Lower lobe of right lung (tissue), 2 donors: ENCODE data around the gene KIR3DL3. TPM values are rescaled to one million over a fixed set of nuclear protein-coding genes. Genes with fewer than 3 reads are reported as not detected.
"Not testable (repeated sequence)": the region's sequence is repeated elsewhere in the genome, so short reads cannot be mapped to it uniquely, and the experiment has no call there.

ENCODE experiments used
- ATAC-seq, 2 donors: fragments of 200-7000 bp; cut with Tn5 transposase; one replicate each; pipeline ENCODE4 v1.9.1; 2020 to 2022; ENCODE audit warnings: mild to moderate bottlenecking in 2 of 2, moderate library complexity in 2 of 2
- DNase-seq: peaks from one replicate; pipeline ENCODE4 v3.0.0-alpha.2; 2020
- H3K27ac ChIP-seq: fragments of 200-600 bp; one replicate; pipeline ENCODE4 v1.8.0; 2022
- H3K27me3 ChIP-seq: fragments of 200-600 bp; one replicate; pipeline ENCODE4 v1.8.0; 2022; ENCODE audit warnings: low read depth
- H3K36me3 ChIP-seq: fragments of 200-600 bp; one replicate; pipeline ENCODE4 v1.8.0; 2022; ENCODE audit warnings: mild to moderate bottlenecking
- H3K4me1 ChIP-seq: fragments of 200-600 bp; one replicate; pipeline ENCODE4 v1.8.0; 2022
- H3K4me3 ChIP-seq: fragments of 200-600 bp; one replicate; pipeline ENCODE4 v1.8.0; 2022; ENCODE audit warnings: mild to moderate bottlenecking
- H3K9me3 ChIP-seq: fragments of 200-600 bp; one replicate; pipeline ENCODE4 v1.8.0; 2022
- intact Hi-C: fragments of 100-400 bp; cut with DNase I; formaldehyde crosslinking; loops from one replicate; pipeline ENCODE4 v1.11.0; 2022
- long read RNA-seq: library from polyadenylated mRNA; unstranded; transcript quantifications from one replicate; pipeline ENCODE4 v2.0.0, GENCODE V29; 2021
- total RNA-seq: library from RNA; stranded (reverse); fragmentation: NEBNext Ultra II Directional; extraction: Animal tissue kit (Norgen Biotek cat#: 25700); gene quantifications from one replicate; pipeline ENCODE4 v1.2.1, GENCODE V29; 2021
- TF ChIP-seq, protein P1 (sequence below): fragments of 200-600 bp; IDR thresholded peaks from one replicate; pipeline ENCODE4 v1.8.0; 2022; ENCODE audit warnings: antibody characterized with exemption, mild to moderate bottlenecking
- donor health status: DM: no; HTN: yes; CAD: no; lungs with severe emphysema.

KIR3DL3 gene
- total RNA-seq: not detected
- long read RNA-seq: 0 reads

DNA sequence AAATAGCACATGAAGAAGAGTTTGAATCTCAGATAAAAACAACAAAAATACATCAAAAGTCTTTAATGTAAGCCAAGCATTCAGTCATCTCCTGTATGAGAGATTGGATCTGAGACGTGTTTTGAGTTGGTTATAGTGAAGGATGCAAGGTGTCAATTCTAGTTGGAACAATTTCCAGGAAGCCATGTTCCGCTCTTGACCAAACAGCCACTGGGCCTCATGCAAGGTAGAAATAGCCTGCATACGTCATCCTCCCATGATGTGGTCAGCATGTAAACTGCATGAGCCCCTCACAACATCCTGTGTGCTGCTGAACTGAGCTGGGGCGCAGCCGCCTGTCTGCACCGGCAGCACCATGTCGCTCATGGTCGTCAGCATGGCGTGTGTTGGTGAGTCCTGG is at the start of gene KIR3DL3:
KIR3DL3 (plus strand) TSS at position 301 of the 400 bp plus-strand sequence; CDS start at position 356, 55 bp downstream.
- Histone ChIP-seq H3K4me1 (no peaks in the 10 kb centered on the region), H3K27ac (no peak within 1 kb of the TSS), H3K4me3 (no peak within 1 kb of the TSS), H3K27me3 (no peaks in the 10 kb centered on the region), H3K9me3 (peaks cover 17% of the 10 kb centered on the region), H3K36me3 (no peaks in the 10 kb centered on the region)
- TF ChIP-seq, protein P1, sequence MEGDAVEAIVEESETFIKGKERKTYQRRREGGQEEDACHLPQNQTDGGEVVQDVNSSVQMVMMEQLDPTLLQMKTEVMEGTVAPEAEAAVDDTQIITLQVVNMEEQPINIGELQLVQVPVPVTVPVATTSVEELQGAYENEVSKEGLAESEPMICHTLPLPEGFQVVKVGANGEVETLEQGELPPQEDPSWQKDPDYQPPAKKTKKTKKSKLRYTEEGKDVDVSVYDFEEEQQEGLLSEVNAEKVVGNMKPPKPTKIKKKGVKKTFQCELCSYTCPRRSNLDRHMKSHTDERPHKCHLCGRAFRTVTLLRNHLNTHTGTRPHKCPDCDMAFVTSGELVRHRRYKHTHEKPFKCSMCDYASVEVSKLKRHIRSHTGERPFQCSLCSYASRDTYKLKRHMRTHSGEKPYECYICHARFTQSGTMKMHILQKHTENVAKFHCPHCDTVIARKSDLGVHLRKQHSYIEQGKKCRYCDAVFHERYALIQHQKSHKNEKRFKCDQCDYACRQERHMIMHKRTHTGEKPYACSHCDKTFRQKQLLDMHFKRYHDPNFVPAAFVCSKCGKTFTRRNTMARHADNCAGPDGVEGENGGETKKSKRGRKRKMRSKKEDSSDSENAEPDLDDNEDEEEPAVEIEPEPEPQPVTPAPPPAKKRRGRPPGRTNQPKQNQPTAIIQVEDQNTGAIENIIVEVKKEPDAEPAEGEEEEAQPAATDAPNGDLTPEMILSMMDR: no peak
- DNase-seq (no peak), ATAC-seq (no peak)
- intact Hi-C loops: no loop called here

DNA sequence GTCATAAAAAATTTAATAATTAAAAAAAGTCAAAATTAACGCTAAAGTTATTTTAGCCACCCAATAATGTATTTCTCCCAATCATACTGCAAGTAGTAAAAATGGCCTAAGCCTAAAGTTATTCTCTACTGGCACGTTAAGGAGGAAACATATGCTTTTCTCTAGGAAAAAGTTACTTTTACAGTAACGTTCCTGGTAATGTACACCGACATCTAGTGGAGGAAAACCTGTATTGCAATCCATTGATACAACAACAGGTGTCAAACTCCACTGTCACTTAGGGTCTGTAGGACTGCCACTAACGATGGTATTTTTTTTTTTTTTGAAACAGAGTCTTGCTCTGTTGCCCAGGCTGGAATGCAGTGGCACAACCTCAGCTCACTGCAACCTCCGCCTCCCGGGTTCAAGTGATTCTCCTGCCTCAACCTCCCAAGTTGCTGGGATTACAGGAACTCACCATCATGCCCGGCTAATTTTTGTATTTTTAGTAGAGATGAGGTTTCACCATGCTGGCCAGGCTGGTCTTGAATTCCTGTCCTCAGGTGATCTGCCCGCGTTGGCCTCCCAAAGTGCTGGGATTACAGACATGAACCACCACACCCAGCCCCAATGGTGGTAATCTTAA is 47.9 kb upstream of the KIR3DL3 start:
- H3K27me3 ChIP-seq, H3K4me1 ChIP-seq, H3K9me3 ChIP-seq, H3K27ac ChIP-seq, ATAC-seq, H3K4me3 ChIP-seq, intact Hi-C loops, DNase-seq, H3K36me3 ChIP-seq: not testable (repeated sequence)
- TF ChIP-seq, protein P1: peak; percentile 83

DNA sequence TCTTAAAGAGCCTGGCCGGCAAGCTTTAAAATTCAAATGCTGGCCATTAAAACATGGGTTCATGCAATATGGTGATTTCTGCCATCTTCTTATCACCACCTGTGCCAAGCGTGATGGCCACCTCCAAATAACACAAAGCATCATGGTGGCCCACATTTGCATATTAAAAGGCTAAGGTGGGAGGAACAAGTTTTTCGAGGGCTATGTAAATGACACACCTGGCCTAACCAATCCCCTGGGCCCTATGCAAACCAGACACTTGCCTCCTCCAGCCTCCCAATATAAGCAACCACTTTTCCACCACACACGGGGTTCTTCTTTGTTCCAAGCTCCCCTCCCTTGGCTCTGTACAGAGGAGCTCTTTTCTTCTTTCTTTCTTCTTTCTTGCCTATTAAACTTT is 47.0 kb upstream of the KIR3DL3 start:
- ATAC-seq (no peak), DNase-seq (no peak)
- intact Hi-C loops: no loop called here
- Histone ChIP-seq H3K36me3 (no peaks in the 10 kb centered on the region), H3K4me1 (no peaks in the 10 kb centered on the region), H3K27me3 (peaks cover 9% of the 10 kb centered on the region), H3K9me3 (no peaks in the 10 kb centered on the region), H3K4me3 (no peak overlapping the region), H3K27ac (no peak overlapping the region)
- TF ChIP-seq, protein P1: no peak

DNA sequence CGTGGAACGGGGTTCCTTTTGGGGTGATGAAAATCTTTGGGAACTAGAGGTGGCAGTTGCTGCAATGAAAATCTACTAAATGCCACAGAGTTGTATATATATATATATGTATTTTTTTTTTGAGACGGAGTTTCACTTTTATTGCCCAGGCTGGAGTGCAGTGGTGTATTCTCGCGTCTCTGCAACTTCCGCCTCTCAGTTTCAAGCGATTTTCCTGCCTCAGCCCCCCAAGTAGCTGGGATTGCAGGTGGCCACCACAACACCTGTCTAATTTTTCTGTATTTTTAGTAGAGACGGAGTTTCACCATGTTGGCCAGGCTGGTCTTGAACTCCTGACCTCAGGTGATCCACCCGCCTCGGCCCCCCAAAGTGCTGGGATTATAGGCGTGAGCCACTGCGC is 42.6 kb upstream of the KIR3DL3 start:
- H3K4me1 ChIP-seq, H3K9me3 ChIP-seq, H3K4me3 ChIP-seq, DNase-seq, H3K27ac ChIP-seq, intact Hi-C loops, H3K36me3 ChIP-seq, ATAC-seq: not testable (repeated sequence)
- H3K27me3 ChIP-seq: peaks cover 12% of the 10 kb centered on the region

DNA sequence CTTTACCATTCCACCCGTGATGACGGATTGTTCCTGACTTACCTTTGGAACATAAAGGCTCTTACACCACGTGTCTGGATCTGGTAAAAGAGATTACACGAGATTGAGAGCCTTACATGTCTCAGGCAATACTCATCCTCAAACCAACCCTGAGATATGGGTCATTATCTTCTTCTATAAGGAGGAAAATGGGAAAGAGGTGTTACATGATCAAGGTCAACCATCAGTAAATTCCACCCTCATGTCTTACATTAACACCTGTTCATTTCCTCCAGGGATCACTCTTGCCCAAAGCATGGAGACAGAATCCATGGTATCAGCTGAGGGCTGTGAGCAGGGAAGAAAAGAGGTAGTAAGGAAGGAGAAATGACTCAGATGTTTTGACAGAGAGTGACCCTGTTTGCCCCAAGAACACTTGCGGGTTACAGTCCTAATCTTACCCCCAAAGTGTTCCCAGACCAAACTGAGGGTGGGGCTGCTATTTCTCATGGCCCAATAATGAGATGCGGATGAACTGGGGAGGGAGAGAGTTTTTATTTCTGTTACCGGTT is 41.9 kb upstream of the KIR3DL3 start:
- no peak for ATAC-seq
- TF ChIP-seq, protein P1: no peak
- no peaks in the 10 kb centered on the region for H3K4me1 ChIP-seq

DNA sequence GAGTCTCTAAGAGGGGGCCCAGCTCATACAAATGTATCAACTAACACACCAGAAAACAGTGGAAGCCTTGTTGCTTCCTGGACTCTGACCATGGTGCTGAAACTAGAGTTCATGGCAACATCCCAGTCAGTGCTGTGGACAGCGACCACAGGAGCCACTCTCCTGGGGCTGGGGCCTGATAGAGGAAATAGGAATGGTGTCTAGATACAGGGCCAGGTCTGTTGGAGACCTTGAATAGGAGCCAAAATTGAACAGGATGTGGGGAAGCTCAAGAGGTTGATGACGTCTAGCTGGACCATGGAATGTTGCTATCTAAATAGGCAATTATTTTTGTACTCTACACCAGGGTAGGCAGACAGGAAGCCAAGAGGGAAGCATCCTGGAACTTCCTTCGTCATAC is 39.7 kb upstream of the KIR3DL3 start:
- Histone ChIP-seq H3K4me1 (no peaks in the 10 kb centered on the region), H3K27me3 (peaks cover 11% of the 10 kb centered on the region), H3K27ac (no peak overlapping the region), H3K36me3 (no peaks in the 10 kb centered on the region), H3K4me3 (no peak overlapping the region), H3K9me3 (no peaks in the 10 kb centered on the region)
- TF ChIP-seq, protein P1: no peak
- DNase-seq (no peak), ATAC-seq (peak; percentile 26 to 56)
- intact Hi-C loops: no loop called here

More for the DNA sequence above, 41.9 kb upstream of the KIR3DL3 start:
- no peak overlapping the region for H3K27ac ChIP-seq
- H3K36me3 ChIP-seq: no peaks in the 10 kb centered on the region
- intact Hi-C loops: no loop called here
- peaks cover 6% of the 10 kb centered on the region for H3K27me3 ChIP-seq
- no peak for DNase-seq
- no peak overlapping the region for H3K4me3 ChIP-seq
- no peaks in the 10 kb centered on the region for H3K9me3 ChIP-seq
